ENCODE results near the gene MEX3C.

The MEX3C gene

DNA sequence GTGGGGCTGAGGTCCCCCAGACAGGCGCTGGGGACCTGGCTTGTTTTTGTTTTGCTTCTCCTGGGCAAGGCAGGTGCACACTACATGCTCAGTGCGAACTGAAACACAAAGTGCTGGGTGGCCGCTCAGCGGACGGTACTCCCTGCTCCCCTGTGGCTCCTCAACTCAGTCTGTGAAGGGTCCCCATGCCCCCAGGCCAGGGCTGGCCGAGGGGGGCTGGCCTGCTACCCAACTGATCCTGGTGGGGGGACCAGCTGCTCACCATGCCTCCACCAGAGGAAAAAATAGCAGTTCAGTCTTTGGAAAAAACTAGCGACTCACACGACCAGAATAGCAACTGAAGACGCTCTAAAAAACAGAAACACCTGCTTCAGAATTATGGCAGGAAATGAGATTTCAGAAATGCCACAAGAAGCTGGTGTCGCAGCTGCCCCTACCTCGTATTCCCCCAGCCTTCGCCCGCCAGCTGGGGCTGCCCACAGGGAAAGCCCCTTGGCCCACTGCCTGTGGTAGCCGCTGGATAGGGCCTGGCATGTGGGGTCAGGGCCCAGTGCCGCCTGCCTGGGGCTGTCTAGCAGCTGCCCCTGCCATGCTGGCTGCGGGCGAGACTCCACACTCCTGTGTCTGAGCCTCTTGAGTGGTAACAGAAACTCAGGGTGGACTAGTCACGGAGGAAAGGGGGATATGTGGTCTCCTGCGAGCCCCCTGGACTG is 43.7 kb downstream of the MEX3C start:
- no peak for DNase-seq

DNA sequence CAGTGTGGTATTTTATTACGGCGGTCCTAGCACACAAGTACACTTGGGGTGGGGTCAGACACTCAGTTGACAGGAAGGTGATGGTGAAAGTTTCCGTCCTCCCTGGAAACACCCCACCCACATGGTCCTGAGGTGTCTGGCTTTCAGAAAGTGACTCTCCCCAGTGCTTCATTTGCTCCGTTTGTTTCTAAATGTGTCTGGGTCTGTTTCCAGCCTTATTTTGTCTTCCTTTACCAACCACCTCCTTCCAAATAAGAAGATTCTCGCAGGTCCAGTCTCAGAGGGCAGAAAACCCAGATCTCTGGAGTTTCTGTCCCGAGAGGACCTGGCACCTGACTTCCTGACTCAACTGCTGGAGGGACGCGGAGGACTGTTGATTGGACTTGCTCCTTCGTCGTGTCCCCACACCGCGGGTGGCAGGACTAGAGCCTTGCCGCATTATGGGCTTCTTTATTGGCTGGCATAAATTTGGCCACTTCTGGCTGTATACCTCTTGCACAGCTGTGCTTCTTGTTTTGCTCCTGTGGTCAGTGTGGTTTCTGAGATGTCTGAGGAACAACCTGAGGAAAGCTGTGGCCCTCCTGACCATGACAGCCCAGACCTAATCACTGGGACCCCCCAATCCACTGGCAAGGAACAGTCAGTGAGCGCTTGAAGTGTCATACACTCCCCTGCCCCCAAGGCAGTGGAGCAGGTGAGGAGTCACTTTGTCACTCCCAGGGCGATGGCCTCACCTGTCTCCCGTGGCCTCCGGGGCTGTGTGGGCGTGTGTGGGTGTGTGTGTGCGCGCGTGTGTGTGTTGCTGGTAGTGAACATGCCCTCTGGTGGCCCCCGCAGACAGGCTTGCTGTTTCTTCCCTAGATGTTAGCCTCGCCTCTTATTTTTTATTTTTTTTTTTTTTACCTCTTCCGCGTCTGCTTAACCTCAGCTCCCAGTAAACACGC is 45.6 kb downstream of the MEX3C start:
- no peak for DNase-seq

DNA sequence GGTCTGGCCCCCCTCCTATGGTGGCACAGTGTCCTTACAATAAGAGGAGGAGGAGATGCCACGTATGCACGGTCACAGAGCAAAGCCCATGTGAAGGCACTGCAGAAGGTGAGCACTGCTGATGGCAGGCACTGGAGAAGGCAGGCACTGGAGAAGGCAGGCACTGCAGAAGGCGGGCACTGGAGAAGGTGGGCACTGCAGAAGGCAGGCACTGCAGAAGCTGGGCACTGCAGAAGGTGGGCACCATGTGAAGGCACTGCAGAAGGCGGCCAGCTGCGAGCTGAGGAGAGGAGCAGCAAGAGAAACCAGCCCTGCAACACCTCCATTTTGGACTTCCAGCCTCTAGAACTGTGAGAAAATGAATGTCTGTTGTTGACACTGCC is 46.3 kb downstream of the MEX3C start:
- no peak for DNase-seq

DNA sequence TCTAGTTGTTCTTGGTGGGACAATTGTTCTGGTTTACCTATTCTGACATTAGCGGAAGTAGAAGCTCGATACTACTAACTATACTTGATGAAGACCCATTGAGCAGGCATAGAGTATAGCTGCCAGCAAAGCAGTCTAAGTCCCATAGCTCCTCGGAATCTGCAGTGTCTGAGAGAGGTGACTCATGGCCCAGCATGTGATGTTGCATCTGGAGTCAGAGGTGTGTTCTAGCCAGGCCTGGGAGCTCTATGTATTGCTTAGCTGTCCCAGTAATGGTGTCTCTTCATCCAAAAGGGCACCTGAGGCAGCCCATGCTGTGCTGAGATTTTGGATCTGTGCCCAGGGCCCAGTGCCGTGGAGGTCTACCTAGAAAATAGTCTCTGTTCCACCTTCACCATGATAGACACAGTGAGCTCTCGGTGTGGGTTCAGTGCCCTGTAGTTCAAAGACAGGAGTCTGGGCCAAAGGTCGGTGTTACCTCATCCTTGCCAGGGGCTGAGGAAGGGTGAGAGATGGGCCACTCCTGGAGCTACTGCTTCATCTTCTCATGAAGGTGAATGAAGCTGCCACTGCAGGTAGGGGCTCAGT is 47.3 kb downstream of the MEX3C start:
- DNase-seq: no peak

DNA sequence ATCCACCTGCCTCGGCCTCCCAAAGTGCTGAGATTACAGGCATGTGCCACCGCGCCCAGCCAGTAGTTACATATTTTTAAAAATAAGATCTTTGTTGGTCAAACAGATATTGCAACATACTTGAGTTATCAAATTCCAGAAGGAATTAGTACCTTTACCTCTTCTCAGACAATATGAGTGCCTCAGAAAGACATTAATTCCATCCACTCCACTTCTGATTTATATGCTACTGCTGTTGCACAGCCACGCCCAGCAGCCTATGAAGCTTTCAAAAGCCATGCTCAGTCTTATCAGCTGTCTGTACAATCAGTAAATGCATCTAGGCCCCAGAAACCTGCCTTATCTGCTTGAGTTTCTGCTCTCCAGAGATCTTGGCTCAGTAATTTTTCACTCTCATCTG is 47.8 kb downstream of the MEX3C start:
- no peak for DNase-seq

DNA sequence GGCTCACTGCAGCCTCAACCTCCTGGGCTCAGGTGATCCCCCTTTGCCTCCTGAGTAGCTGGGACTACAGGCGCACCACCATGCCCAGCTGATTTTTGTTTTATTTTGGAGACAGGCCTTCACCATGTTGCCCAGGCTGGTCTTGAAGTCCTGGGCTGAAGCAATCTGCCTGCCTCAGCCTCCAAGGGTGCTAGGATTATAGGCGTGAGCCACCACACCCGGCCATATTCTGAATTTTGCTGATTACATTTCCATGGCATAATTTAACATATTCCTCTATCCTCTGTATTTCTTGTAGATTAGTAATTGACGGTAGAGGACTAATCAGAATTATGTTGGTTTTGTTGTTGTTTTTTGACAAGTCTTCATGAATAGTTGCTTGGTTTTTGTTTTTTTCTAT is 50.6 kb downstream of the MEX3C start:
- no peak for DNase-seq

DNA sequence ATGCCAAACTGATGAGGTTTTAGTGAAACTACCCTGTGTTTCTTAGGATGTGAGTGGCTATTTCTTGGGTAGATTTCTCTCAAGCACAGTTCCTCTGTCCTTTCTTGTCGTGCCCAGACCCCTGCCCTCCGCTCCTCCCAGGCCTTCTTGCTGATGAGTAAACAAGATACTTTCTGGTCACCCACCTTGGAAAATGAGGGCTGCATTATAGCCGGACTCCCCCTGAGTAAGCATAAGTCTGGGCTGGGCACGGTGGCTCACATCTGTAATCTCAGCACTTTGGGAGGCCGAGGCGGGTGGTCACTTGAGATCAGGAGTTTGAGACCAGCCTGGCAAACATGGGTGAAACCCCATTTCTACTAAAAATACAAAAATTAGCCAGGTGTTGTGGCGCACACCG is 58.5 kb downstream of the MEX3C start:
- no peak for DNase-seq

DNA sequence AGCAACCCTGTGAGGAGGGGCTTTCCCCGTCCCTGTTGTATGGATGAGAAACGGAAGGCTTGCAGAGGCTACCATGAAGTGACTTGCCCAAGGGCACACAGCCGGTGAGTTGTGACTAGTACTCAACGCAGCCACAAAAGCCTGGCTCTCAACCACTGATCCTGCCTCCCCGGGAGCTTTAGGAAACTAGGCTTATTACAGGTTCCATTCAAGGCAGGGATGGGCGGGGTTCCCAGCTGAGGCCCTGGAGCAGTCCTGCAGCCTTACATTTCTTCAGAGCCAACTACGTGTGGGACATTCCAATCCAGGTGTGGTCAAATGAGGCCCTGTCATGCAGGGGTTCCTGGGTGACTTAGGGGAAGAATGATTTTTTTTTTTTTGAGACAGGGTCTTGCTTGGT is 59.6 kb downstream of the MEX3C start:
- no peak for DNase-seq

DNA sequence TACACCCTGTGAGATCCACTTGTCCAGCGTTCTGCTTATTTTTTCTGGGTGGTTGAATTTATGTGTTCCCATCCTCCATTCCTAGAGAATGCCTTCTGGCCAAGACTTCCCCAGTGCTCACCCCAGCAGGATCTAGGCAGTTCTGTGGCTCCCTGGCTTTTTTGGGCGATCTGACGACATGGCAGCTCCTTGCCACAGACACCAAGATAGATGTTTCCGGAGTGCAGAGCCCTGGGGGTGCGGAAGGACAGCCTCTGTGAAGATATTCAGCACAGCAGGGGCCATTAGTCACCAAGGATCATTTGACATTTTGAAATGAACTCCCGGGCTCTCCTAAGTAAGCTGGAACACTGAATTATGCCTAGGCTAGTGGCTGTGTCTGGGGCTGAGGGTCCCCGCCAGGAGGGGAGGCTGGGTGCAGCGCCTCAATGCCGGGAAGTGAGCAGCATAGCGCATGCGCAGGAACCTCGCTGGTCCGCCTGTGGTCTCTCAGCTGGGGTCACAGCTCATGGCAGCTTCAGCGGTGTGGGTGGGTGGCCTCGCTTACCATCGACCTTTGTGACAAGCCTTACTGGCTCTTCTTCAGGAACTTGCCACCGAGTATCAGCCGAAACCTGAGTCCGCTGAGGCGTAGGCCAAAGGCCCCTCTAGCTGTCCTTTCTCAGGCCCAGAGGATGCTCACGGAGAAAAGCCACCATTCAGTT is 60.3 kb downstream of the MEX3C start:
- DNase-seq: no peak

DNA sequence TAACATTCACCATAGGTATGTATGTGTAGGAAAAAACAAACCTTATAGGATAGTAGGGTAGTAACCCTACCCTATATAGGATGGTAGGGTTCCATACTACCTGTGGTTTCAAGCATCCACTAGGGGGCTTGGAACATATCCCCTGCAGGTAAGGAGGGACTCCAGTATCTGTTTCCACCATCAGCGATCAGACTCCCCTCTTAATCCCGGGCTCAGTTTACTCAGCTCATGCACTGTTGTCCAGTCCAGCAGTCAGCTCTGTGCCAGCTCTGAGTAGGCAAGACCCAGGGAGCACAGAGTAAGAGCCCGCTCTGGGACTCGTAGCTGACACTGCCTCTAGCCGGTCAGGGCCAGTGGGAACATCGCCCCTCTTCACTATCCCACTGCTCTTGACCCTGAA is 61.7 kb downstream of the MEX3C start:
- no peak for DNase-seq

DNA sequence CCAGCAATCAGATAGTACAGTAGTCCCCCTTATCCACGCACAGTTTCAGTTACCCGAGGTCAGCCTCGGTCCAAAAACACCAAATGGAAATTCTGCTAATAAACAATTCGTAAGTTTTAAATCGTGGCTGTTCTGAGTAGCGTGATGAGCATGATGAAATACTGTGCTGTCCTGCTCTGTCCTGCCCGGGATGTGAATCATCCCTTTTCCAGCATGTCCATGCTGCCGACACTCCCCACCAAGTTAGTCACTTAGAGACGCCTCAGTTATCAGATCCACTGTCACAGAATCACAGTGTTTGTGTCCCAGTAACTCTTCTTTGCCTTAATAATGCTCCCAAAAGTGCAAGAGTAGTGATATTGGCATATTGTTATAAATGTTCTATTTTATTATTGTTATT is 62.1 kb downstream of the MEX3C start:
- DNase-seq: no peak

DNA sequence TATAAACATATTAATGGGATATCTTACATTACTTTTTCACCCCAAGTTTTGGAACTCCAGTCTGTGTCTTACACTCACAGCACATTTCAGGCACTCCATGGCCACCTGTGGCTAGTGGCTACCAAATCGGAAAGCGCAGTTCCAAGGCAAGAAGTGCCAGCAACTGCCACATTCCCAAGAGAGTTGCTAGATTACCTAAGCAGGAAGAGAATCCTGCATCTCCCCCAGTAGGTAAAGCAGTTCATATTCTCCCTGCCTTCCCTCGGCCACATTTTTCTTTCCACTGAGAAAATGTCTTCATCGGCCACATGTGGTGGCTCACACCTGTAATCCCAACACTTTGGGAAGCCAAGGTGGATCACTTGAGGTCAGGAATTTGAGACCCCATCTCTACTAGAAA is 62.8 kb downstream of the MEX3C start:
- no peak for DNase-seq

DNA sequence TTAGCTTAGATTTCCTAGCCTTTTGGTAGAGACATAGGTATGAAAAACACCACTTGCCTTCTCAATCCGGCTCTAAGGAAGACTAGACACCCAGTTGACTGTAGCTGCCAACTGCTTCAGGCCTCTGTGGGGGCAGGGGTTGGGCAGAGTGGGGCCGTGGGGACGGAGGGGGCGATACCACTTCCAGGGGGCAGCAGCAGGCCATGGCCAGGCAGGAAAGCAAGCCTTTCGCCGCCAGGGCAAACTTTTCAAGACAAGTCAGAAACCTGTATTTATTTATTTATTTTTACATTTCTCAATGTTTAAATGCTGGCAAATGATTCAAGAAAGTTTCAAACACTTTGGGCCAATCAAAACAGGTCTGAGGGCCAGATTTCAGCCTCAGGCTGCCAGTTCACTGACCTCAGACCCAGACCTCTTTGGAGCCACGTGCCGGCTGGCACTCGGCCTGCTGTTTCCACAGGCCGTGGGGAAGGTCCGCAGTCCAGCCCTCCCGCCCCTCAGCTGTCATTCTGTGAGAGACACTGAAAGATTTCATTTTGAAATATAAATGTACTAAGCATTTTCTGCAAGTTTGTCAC is 63.8 kb downstream of the MEX3C start:
- DNase-seq: no peak

DNA sequence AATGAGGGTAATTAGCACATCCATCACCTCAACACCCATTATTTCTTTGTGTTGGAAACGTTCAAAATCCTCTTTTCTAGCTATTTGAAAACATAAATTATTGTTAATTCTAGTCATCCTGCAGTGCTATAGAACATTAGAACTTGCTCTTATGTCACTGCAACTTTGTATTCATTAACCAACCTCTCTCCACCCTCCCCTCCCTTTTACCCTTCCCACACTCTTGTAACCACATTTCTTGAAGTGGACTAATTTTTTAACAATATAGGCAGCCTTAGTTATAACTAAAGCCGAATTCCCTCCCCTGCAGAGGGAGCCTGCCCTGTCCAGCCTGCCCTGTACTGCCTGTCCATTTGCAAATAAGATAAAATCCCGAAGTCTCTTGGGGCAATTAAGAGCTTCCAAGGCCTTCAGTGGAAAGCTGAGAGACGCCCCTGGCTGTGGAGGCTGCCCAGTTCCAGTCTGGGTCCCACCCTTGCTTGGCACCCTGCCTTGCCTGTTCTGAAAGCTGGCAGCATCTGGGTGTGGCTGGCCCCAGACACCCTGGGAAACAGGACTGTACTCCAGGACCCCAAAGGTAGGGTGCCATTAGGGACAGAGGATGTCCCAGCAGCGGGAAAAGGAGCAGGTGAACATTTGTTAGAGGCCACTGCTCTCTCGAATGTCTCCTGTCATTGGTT is 65.1 kb downstream of the MEX3C start:
- no peak for DNase-seq

DNA sequence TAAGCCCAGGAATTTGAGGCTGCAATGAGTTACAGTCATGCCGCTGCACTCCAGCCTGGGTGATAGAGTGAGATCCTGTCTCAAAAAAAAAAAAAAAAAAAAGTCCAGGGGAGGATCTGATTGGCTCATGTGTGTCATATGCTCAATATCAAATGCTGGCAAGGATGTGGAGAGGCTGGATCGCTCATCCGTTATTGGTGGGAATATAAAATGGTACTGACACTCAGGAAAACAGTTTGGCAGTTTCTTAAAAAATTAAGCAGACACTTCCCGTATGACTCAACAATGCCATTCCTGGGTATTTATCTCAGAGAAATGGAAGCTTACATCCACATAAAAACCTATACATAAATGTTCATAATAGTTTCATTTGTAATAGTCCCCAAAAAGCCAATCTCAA is 68.9 kb downstream of the MEX3C start:
- no peak for DNase-seq

DNA sequence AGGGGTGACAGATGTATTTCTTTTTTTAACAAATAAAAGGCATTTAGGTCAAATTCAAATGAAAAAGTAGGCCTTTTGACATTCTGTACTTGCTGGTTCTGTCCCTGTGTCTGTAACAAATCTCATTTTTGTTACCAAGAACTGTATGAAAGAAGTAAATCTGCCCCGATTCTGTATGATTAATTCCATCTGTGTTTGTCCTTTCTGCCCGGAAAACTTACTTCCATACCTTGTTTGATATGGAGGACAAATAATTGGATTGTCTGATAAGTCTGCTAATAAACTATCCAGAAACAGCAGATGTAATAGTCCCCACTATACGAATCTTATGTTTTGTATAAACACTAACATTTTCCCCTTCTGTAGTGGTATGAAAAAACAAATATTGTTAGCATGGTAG is 69.8 kb downstream of the MEX3C start:
- no peak for DNase-seq

DNA sequence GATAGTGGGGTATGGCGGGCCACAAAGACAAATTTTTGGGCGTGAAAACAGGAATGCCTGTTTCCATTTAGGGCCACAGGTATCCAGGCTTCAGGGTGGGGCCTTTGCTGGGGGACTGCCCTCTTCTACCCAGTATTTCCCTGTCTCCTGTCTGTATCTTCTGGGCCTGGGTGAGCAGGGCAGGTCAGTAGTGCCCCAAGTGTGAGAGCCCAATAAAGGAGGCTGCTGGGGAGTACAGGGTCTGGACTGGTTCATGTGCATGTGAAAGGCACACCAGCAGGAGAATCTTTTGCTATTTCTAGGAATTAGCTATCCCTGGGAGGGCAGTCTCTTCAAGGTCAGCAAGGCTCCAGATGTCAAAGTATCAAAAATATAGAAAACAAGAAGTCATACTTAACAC is 71.5 kb downstream of the MEX3C start:
- DNase-seq: no peak

Data from midbrain (tissue), 1 donor.